SK-N-SH (cell line): ENCODE data around the gene BUB1.

Experiments used
- CTCF ChIP-seq: fragments of 200-600 bp; sonication (generic); IDR thresholded peaks from 2 replicates; pipeline ENCODE4 v1.6.1; 2017; ENCODE audit warnings: antibody characterized with exemption, mild to moderate bottlenecking, moderate library complexity
- EZH2phosphoT487 ChIP-seq: fragments of 200-600 bp; sonication (generic); IDR thresholded peaks from 2 replicates; pipeline ENCODE4 v1.6.1; 2017; ENCODE audit warnings: low read depth, mixed run types, mild to moderate bottlenecking, antibody characterized with exemption, moderate library complexity, borderline replicate concordance
- GATA2 ChIP-seq: sonication (generic); formaldehyde crosslinking; IDR thresholded peaks from 2 replicates; pipeline ENCODE4 v1.5.0; 2020; ENCODE audit warnings: mild to moderate bottlenecking, missing genetic modification reagents
- NFIC ChIP-seq: IDR thresholded peaks from 2 replicates; pipeline ENCODE4 v1.4.0; 2012; ENCODE audit warnings: borderline replicate concordance
- RAD21 ChIP-seq: IDR thresholded peaks from 2 replicates; pipeline ENCODE4 v1.6.1; 2012; ENCODE audit warnings: mild to moderate bottlenecking, low read length
- SMC3 ChIP-seq: IDR thresholded peaks from 2 replicates; pipeline ENCODE4 v1.6.1; 2012; ENCODE audit warnings: low read depth, low read length, improper control_type of control experiment
- TAF1 ChIP-seq: IDR thresholded peaks from 2 replicates; pipeline ENCODE4 v1.6.1; 2012; ENCODE audit warnings: low read depth, mild to moderate bottlenecking, low read length, moderate library complexity, borderline replicate concordance
- USF2 ChIP-seq: fragments of 150-350 bp; IDR thresholded peaks from 2 replicates; pipeline ENCODE4 v1.6.1; 2017; ENCODE audit warnings: antibody characterized with exemption, low read length, low read depth, borderline replicate concordance
- YY1 ChIP-seq: IDR thresholded peaks from 2 replicates; pipeline ENCODE4 v1.4.0; 2012; ENCODE audit warnings: low read depth, mild to moderate bottlenecking
- ZBTB33 ChIP-seq: IDR thresholded peaks from 2 replicates; pipeline ENCODE4 v1.4.0; 2012; ENCODE audit warnings: low read depth, borderline replicate concordance

GRCh38 chr2:110639972-110640371, 37.9 kb downstream of the BUB1 start:
- TF ChIP-seq CTCF = no peak
- TF ChIP-seq SMC3 = no peak
- TF ChIP-seq USF2 = no peak
- TF ChIP-seq EZH2phosphoT487 = no peak
- TF ChIP-seq GATA2 (CRISPR knock-in tag) = no peak
- no peak for TF ChIP-seq ZBTB33
- no peak for TF ChIP-seq TAF1
- no peak for TF ChIP-seq RAD21
- TF ChIP-seq YY1 = no peak
- TF ChIP-seq NFIC = no peak
